ENCODE results near the gene RABGAP1L. TPM values are rescaled to one million over a fixed set of nuclear protein-coding genes. Genes with fewer than 3 reads are reported as not detected.

The RABGAP1L gene
- total RNA-seq, 1 donor from 2014 or later: 80.6 TPM

DNA sequence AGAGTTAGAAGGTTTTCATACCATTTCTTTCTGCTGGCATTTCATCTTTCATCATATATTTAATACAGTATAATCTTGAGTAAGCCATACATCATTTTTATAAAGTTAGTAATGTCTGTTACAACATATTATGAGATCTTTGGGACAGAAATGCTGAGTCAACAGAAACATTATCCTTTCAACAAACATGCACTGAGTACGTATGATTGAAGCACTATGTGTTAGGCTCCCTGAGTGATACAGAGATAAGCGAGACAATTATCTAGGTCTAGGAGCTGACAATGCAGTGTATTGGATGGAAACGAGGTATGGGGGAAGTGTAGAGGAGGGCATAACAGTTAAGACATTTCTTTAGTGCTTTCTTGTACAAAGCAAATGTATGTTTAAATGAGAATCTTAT is 268.7 kb downstream of the RABGAP1L start:
- intact Hi-C loops (cut with DNase I): no loop called here
- TF ChIP-seq CTCF (IDR thresholded peaks at IDR 0.05): no peak
- Histone ChIP-seq H3K36me3 (no peaks in the 10 kb centered on the region), H3K9me3 (no peaks in the 10 kb centered on the region), H3K4me1 (no peaks in the 10 kb centered on the region), H3K27ac (no peak overlapping the region), H3K27me3 (no peaks in the 10 kb centered on the region), H3K4me3 (no peak overlapping the region)
- no peak for ATAC-seq
- DNase-seq: no peak

GRCh38 chr1:174428739-174429138 is 269.4 kb downstream of the RABGAP1L start:
- TF ChIP-seq CTCF (IDR thresholded peaks at IDR 0.05): no peak
- Histone ChIP-seq H3K4me3 (no peak overlapping the region), H3K27me3 (no peaks in the 10 kb centered on the region), H3K27ac (no peak overlapping the region), H3K36me3 (no peaks in the 10 kb centered on the region), H3K4me1 (no peaks in the 10 kb centered on the region), H3K9me3 (no peaks in the 10 kb centered on the region)
- ATAC-seq: no peak
- intact Hi-C loops (cut with DNase I): no loop called here
- no peak for DNase-seq

DNA sequence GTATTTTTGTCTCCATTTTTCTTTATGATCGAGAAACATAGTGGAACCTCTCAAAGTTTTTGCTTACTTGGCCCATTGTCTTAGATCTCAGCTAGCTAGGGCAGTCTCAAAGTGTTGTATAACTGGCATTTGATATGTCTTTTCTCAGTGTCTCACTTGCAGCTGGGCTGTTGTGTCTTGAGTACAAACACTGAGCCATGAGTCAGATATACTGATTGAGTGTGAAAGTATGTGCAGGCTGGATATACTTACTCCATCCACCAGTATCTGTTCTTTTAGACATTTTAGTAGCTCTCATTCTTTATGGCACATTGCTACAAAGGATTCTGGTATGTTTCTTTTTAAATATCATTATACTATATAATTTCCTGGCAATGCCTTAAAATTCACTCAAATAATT is 274.1 kb downstream of the RABGAP1L start:
- intact Hi-C loops (cut with DNase I): no loop called here
- Histone ChIP-seq H3K36me3 (no peaks in the 10 kb centered on the region), H3K4me3 (no peak overlapping the region), H3K27me3 (no peaks in the 10 kb centered on the region), H3K9me3 (no peaks in the 10 kb centered on the region), H3K27ac (no peak overlapping the region), H3K4me1 (no peaks in the 10 kb centered on the region)
- DNase-seq (no peak), ATAC-seq (no peak)
- no peak for TF ChIP-seq CTCF (IDR thresholded peaks at IDR 0.05)

DNA sequence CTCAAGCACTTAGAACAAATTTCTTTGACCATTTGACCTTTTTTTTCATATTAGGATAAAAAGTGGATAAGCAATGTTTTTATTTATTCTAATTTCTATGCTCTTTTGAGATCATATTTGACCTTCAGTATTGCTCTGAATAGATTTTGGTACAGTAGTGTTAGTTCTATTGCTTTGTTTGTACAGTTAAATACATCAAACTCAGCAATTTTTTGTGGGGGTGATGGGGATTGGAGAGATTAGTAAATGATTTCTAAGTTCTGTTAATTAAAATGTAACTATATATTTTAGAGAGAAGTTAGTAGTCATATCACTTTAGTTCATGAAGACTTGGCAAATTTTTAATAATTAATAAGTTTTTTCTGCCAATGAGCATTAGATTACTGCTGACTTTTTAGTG is 286.0 kb downstream of the RABGAP1L start:
- no peaks in the 10 kb centered on the region for H3K9me3 ChIP-seq
- TF ChIP-seq CTCF (IDR thresholded peaks at IDR 0.05): no peak
- peaks cover 5% of the 10 kb centered on the region for H3K4me1 ChIP-seq
- ATAC-seq: no peak
- H3K36me3 ChIP-seq: no peaks in the 10 kb centered on the region
- no peak for DNase-seq
- intact Hi-C loops (cut with DNase I): no loop called here
- H3K27me3 ChIP-seq: no peaks in the 10 kb centered on the region
- H3K4me3 ChIP-seq: no peak overlapping the region
- no peak overlapping the region for H3K27ac ChIP-seq

DNA sequence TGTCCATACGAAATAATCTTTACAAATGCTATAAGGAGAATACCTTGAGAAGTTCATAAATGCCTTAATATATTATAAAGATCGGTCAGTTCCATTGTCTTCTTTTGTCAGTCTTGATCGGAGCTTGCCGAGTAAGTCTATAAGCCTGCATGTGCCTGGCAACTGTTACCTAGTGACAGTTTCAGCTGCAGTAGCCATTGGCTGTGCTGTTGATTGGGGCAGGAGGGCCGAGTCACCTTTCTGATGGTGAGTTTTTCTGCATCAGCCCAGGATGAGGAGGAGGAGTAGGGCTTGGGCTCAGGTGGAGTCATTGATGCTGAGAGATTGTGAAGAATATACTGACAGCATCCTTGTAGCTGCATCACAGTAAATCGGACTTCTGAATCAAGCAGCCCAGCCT is 286.5 kb downstream of the RABGAP1L start:
- ATAC-seq: no peak
- H3K4me1 ChIP-seq: peaks cover 5% of the 10 kb centered on the region
- no peak for DNase-seq
- H3K36me3 ChIP-seq: no peaks in the 10 kb centered on the region
- no peak overlapping the region for H3K27ac ChIP-seq
- no peaks in the 10 kb centered on the region for H3K9me3 ChIP-seq
- intact Hi-C loops (cut with DNase I): no loop called here
- H3K27me3 ChIP-seq: no peaks in the 10 kb centered on the region
- no peak for TF ChIP-seq CTCF (IDR thresholded peaks at IDR 0.05)
- H3K4me3 ChIP-seq: no peak overlapping the region

DNA sequence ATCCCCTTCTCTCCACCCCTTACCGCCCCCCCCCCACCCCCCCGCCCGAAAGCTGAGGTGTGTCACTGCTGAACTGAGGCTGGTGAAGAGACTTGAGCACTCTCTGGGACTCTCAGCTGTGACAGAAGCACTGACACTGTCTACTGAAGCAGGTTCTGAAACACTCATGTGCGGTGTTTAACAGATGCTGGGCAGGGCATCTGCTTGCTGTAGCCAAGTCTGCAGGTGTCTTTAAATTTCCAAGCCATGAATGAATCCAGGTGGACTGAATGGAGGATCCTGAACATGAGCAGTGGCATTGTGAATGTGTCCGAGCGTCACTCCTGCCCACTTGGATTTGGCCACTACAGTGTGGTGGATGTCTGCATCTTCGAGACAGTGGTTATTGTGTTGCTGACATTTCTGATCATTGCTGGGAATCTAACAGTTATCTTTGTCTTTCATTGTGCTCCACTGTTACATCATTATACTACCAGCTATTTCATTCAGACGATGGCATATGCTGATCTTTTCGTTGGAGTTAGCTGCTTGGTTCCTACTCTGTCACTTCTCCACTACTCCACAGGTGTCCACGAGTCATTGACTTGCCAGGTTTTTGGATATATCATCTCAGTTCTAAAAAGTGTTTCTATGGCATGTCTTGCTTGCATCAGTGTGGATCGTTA is 288.7 kb downstream of the RABGAP1L start, which contains the start of gene GPR52:
Gene GPR52 (plus strand): TSS at position 99 of the 665 bp plus-strand sequence. CDS start 148 bp downstream, at position 247.
- Histone ChIP-seq H3K27ac (no peak within 1 kb of the TSS), H3K27me3 (no peaks in the 10 kb centered on the region), H3K4me1 (peaks cover 5% of the 10 kb centered on the region), H3K4me3 (no peak within 1 kb of the TSS), H3K9me3 (no peaks in the 10 kb centered on the region), H3K36me3 (no peaks in the 10 kb centered on the region)
- ATAC-seq (no peak), DNase-seq (no peak)
- TF ChIP-seq CTCF (IDR thresholded peaks at IDR 0.05): no peak
- intact Hi-C loops (cut with DNase I): no loop called here
